Activated CD4-positive, CD25-positive, alpha-beta regulatory T cell treated with anti-CD3 and anti-CD28 coated beads, Interleukin-2, amount 50 U/mL, for 72 hours (primary cell): ENCODE measurements around the gene POLD2.
A peak's percentile ranks its signal among the peaks of the same experiment; 100 is the strongest.

Experiments
- DNase-seq: peaks from one replicate; pipeline ENCODE4 v3.0.0; 2021

POLD2 gene

DNA sequence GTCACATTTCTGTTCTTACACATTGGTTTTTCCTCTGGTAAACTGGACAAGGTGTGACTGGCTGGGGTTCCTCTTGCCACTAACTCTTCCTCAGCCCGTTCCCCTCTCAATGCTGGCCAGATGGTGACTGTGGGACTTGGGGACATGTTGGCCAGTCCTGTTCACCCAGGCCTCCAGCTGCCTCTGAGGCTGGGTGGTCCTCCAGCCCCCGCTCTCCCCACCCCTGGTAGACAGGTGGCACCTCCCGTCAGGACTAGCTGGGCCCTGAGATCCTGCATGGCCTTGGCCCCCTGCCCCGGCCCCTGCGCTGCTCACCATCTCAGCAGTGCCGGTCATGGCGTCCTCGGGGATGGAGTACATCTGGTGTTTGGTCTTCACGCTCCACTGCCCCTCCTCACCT lies 28.6 kb upstream of the POLD2 start:
- no peak for DNase-seq

DNA sequence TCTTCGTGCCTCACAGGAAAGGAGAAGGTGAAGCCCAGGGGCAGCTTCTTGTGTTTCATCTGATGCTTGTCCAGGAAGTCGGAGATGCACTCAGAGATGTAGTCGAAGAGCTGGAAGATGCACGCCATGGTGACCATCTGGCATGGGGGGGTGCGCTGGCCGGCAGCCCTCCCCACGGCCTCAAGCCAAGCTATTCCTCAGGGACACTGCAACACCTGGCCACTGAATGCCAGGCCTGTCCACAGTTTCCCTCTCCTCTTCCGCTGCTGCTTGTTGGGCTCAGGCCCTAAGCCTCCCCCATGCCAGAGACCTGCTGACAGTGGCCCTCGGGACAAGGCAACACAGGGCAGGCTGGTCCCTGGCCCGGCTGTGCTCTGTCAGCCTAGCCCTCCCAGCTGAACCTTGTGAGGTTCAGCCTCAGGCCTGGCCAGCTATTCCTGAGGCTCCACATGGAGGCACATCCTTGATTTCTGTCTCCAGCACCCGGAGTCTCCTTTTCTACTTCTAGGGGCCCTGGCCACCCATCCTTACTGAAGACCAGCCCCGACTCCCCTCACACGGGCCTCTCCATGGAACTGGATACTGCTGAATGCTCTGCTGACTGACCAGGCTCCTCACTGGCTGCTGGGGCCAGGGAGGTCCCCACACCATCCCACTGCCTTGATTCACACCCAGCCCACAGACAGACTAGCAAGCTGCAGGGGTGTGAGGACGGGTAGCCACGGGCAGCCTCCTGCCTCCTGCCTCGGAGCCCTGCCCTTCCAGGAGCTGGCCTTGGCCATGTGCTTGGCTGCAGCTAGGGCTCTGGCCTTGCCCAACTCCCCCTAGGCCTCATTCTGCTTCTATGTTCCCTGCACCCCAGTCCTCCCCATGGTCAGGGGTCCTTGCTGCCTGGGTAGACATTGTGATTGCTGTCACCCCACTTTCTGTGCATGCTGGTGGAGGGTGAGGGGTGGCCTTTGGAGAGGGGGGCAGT lies 27.9 kb upstream of the POLD2 start:
- peak; percentile 21 for DNase-seq

DNA sequence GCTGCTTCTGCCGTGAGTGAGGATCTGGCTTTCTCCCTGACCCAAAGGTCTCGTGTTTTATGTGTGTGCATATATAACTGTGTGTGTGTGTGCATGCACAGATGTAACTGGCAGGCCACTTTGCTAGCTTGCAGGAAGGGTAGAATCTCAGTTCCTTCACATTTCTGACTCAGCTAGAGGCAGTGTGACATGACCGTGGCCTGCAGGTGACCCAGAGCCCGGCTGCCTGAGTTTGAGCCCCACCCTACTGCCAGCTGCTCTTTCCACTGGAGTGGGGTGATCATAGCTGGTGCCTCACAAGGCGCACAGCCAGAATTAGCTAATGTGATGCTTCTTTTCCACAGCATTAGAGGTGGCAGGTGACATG lies 27.1 kb upstream of the POLD2 start:
- no peak for DNase-seq

DNA sequence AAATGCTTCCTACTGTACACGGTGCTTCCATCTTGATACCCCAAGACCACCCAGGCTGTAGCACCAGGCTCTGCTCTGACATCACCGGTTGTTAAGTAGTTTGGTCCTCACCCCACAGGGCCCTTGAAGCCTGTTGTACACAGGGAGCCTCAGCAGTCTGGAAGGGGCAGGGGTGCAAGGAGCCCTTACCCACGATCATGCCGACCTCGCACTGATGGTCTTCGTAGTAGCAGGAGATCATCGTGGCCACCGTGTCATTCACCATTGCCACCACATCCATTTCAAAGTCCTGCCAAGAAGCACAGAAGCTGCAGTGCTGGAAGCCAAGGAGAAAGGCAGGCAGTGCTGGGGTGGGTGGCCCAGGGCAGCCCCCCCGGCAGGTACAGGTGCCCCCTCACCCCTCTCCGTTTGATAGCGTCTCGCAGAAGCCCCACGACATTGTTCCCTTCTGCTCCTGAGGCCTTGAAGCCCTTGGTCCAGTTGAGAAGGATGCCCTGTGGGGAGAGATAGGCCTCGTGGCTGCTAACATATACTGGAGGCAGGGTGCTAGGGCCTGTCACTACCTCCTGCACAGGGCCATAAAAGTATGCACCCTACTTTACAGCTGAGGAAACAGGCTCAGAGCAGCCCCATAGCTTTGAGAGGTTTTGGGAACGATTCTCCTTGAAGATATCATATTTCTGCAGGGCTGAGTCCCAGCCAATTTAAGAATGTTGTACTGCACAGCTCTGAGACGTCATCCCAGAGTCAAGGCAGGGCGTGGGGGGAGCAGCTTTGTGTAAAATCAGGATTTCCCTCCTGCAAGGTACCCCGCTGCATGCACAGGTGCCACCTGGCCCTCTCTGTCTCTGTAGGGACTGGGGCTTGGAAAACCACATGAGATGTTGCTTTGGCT lies 26.5 kb upstream of the POLD2 start:
- DNase-seq = no peak

DNA sequence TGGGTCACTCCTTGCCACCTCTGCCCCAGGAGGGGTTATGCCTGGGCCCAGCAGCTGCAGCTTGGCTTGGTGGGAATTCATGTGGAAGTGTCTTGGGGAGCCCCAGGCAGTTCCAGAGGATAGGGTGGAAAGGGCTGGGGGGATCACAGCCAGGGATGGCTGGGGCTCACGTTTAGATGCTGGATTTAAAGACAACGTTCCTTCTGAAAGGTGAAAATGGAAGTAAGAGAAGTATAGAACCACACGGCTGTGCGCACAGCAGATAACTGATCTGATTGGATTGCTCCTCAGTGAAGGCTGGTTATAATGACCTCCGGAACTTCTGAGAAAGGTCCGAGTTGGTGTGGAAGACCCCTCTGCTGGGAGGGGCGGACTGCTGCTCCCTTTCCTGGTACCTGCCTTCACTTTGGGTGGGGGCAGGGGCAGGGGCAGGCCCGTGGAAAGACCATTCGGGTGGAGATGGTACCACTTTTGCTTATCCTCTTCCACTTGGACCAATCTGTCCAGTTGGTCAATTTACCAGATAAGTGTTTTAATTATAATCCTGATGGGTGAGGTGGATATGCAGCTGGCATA lies 25.7 kb upstream of the POLD2 start:
- DNase-seq = no peak

DNA sequence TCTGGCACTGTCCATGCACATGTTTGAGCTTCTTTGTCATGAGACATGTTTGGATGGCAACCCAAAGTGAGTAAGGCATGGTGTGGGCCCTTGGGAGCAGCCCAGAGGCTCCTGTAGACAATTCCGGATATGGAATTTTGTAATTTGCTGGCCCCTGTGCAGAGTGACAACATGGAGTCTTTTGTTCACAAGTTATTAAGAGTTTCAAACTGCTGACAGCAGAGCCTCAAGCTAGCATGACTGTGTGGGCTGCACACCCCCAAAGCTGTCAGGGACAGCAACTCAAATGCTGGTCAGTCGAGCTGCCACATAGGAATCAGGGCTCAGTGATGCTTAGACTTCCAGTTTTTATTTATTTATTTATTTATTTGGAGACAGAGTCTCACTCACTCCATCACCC lies 24.8 kb upstream of the POLD2 start:
- DNase-seq = no peak

DNA sequence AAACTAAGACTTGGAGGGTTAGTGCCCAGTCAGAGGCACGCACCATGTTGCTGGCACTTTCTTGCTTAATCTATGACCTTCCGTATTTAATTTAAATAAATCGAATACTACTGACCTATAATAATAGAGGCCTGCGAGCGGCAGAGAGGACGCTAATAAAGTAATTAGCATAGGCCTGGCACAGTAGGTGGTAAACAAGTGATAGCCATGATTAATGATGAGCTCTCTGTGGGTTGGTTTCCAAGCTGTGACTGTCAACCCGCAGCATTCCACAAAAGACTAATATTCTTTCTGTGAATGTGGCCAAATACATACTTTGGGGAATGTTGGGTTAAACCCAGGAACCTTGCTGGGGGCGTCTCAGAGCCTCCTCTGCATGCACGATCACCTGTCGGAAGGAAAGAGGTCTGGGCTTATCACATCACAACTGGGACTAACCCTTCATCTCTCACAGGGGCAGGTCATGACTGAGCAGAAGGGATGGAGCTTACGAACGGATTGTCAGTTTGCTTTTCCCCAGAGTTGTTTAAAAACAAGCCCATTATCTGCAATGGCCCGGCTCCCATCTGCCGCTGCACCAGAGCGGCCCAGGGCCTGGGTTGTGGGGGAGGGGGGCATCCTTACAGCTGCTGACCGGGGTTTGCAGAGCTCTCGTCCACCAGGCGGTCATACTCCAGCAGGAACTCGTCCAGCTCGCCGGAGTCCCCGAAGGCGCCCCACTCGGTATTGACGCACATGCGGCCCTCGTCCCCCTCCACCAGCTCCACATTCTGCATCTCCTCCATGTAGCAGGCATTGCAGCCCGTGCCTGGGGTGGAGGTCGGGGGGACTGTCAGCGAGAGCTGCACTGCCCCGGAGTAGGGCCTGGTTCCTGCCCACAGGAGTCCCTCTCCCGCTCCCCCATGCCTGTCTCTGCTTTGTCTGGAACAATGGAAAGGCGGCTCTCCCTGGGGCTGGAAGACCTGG lies 24.0 kb upstream of the POLD2 start:
- DNase-seq = peak; percentile 28

DNA sequence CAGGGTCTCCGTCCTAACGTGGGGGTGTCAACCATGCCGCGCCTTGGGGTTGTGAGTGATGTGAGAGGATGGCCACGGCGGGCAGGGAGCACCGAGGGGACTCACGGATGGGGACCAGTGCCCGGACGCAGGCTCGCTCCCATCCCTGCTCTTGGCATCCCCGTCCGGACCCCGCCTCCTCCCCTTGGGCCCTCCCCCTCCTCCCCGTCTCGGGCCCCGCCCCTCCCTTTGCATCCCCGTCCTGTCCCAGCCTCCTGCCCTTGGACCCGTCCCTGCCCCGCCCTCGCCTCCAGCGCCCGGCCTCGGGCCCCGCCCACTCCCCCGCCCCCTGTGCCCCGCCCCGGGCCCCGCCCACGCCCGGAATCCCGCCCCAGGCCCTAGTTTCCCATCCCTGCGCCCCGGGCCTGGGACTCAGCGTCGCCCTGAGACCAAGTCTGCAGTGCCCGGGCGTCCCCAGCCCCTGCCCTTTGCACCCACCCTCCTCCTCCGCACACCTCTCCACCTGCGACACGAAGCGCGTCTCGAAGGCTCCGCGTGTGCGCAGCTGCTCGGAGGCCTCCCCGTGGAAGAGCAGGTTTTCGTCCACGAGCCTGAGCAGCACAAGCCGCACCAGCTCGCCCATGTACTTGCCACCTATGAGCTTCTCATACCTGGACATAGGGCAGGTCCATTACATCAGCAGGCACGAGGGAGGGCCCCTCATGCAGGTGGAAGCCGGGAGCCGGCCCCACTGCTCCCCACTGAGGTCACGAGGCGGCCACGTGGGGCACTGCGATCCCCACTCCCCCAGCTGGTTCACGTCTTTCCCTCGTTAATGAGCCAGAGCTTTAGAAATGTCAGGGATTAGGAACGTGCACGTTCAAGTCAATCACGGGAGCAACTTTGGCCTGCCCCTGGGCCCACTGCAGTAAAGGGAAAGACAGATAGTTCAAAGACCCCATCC lies 22.9 kb upstream of the POLD2 start:
- peak; percentile 69 for DNase-seq

DNA sequence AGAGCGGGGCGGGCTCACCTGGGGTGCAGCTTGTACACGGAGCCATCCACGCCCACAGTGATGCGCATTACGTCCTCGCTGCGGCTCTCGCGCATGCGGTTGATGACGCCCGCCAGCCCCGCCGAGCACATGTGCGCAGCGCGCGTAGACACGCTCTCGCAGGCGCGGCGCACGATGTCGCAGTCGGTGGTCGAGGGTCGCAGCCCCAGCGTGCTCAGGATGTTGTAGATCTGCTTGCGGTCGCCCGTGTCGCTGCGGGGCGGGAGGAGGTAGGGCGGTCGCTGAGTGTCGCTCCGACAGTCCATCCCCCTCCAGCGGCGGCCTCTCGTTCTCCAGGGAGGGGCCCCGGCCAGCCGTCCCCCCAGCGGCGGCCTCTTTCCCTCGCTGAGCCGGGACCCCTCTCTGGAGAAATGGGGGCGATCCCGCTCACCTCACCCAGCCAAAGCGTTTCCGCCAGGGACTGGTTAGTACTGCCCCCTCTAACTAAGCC lies 22.2 kb upstream of the POLD2 start:
- peak; percentile 48 for DNase-seq

DNA sequence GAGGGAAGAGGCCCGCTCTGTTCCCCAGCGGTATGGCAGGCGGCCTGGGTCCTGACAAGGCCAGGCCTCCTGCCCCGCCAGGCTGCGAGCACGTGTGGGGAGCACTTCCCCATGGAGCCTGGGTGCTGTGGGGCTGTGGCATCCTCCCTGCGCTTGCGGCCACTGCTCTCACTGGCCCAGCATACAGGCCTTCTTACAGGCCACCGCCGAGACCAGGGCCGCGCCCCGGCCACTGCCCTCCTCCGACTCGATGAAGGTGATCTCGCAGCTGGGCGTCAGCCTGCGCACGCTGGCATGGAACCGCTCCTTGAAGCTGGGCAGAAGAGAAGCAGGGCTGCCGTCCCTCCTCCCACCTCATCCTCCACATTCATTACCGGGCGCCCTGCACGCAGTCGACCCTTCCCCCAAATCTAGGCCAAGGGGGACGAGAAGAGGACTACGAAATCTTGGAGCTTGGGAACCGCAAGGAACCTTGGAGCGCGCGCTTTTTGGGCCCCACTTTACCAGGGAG lies 21.7 kb upstream of the POLD2 start:
- DNase-seq = no peak

DNA sequence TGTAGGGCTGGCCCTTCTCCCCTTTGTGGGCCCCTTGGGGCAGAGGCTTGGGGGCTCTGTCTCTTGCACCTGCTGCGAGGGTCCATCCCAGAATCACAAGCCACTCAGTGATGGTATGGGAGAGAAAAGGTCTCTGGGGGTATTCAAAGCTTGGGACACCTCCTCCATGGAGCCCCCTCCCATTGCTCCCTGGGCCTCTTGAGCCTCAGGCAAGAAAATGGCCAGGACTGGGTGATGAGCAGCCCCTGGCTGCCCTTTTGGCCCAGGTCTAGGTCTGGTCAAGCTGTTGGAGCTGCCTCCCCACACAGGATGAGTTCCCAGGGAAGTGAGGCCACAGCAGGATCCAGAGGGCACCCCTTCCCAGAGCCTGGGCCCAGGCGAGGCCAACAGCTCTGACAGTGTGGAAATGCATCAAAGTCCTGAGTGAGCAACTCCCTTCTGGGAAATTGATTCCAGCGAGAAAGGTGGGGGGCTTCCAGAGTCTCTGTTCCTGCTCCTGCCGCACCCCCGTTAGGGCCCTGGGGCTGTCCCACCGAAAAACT lies 21.1 kb upstream of the POLD2 start:
- no peak for DNase-seq

DNA sequence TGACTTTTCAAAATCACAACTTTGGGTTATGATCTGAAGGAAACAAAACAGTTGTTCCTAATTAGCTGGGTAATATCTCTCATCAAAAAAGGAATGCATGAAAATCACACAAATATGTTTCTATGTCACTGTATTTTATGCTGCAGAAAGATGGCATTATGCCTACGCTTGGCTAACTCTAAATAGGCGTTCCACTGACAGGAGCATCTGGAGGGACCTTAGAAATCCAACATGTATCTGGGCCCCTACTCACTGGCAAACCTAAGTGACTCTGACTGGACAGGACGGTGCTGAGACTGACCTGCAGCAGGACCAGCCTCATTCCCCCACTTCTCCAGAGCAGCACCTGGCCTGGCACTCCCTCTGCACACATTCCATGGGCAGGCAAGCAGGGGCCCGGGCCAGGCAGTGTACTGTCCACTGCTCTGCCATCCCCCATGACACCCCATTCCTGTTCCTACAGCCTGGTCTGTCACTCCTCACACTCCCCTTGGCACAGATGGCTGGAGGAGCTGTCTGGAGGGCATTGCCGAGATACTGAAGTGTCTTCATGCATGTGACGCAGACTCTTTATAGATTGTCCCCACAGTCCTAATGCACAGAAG lies 20.4 kb upstream of the POLD2 start:
- no peak for DNase-seq

DNA sequence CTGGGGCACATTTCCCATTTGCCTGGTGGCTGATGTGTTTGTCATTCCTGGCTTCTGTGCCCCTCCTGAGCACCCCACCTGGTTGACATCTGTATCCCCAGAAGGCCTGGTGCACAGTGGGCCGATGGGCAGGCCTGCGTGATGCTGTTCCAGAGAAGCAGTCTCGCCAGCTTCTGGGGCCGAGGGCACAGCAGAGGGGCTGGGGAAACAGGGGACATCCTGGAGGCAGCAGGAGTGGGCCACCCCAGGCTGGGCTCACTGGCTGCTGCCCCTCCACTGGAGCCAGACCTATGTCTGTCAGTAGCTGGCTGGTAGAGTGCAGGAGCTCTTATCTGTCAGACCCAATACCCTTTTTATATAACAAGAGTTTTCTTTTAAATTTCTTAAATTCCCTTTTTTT lies 18.7 kb upstream of the POLD2 start:
- no peak for DNase-seq

DNA sequence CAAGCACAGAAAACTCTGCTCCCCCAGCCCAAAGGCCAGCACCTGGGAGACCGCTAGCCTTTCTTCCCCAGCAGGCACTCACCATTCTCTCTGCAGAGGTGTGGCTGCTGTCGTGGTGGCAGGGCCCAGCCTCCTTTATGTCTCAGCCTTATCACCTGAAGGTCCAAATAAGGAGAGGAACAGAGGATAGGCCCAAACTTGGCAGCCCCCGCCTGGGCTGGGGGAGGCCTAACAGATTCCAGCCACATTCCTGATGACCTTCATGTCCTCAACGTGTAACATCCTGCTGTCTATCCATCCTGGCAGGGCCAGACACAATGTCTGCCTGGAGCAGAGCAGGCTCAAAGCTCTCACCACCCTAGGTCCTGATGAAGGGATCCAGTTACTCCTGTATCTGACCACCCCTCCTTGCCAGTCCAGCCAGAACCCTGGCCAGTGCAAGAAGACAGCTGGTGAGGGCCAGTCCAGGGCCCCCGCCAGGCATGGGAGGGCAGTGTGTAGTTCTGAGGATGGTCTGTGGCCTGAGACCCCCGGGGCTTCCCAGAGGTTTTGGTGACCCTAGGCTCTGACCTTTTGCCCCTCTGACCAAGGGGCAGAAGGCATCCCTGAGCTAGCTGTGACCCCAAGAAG lies 18.0 kb upstream of the POLD2 start, which contains the start of gene MYL7:
MYL7 (minus strand) TSS at position 112 of the 630 bp plus-strand sequence; CDS start at position 85, 27 bp downstream.
- no peak for DNase-seq

DNA sequence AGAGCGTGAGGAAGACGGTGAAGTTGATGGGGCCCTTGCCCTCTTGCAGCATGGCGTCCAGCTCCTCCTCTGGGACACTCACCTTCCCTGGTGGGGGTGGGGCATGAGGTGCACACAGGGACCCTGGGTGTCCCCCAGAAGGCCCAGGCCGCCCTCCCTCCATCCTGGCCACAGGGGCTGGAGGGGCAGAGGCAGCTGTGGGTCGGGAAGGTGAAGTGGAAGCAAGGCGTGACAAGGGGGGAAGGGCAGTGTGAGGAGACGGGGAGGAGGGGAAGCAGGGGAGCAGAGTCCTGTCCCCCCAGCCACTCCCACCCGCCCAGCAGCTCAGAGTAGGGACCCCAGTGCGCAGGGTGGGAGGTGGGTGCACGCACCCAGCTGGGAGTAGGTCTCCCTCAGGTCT lies 17.0 kb upstream of the POLD2 start:
- DNase-seq = no peak

DNA sequence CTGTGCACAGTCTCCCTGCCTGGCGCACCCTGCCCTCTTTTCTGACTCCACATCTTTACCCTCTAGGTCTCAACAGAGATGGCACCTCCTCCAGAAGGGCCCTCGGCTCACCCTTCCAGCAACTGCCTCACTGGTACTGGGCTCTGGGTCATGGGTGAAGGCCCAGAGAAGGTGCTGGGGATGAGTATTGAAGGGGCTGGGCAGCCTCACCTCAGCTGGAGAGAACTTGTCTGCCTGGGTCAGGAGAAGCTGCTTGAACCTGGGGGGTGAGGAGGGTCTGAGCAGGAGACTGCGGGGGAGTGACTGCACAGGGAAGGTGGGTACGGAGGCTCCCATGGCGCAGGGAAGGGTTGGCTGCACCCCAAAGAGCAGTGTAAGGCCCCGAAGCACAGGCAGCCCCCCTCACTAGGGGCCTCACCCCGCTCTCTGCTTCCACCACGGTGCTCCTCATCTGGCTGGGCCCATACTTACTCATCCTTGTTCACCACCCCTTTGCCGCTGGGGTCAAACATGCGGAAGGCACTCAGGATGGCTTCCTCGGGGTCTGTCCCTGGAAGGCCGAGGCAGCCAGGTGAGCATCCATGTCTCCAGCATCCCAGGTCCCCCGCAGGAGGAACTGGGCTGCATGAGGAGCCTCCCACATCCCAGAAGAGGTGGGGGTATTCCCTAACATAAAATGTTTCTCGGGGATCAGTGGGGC lies 16.1 kb upstream of the POLD2 start:
- no peak for DNase-seq

DNA sequence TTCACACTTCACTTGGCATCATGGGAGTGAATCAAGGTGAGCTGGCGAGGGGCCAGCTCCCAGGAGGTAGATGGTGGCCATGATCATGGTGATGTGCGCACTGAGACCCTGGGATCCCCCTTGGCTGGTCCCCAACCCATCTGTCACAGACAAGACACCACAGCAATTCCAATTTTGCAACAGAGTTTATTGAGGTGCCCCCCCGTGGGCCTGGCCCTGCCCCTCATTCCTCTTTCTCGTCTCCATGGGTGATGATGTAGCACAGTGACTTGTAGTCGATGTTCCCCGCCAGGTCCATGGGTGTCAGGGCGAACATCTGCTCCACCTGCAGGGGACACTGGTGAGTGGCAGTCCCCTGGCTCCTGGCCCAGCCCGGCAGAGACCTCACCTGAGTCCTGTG lies 15.3 kb upstream of the POLD2 start:
- DNase-seq = no peak

DNA sequence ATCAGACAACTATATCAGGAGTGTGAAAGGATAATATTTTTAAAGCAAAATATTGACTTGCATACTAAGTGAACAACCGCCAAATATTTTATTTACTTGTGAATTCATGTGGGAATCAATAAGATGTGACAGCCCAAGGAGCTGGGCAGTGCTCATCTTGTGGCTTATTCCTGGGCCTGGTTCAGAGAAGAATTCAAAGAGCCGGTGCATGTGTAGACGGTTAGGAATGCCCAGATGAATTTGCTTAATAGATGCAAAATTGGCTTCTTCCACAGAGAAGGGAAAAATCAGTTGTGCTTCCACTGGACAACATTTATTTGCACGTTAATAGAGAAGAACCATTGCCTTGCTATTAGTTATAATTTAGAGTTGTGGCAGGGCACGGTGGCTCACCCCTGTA lies 13.4 kb upstream of the POLD2 start:
- no peak for DNase-seq
